A673 (cell line): Measurements from ENCODE around the gene FRAS1.

Source experiments
- CTCF ChIP-seq: fragments of 300-800, 200-600 bp; sonication (generic); conservative IDR thresholded peaks from 2 replicates; pipeline ENCODE4 v1.5.1; 2017; ENCODE audit warnings: low read depth, mild to moderate bottlenecking, antibody characterized with exemption, low read length, moderate library complexity, mixed read lengths
- EZH2 ChIP-seq: fragments of 200-600 bp; sonication (generic); IDR thresholded peaks from 2 replicates; pipeline ENCODE4 v1.6.1; 2017; ENCODE audit warnings: borderline replicate concordance, low read depth, mild to moderate bottlenecking, mixed read lengths, antibody characterized with exemption, low read length; ENCODE audit not compliant: poor library complexity, severe bottlenecking

- TF ChIP-seq EZH2 (no peak), CTCF (no peak)
Observed at GRCh38 chr4:78459327-78459726, 402.2 kb downstream of the FRAS1 start.
